Measurements from ENCODE around the gene PCBP1.
"Not testable (repeated sequence)": the region's sequence is repeated elsewhere in the genome, so short reads cannot be mapped to it uniquely, and the experiment has no call there.

PCBP1 gene

GRCh38 chr2:70098032-70098431 is 10.8 kb downstream of the PCBP1 start:
- Mint-ChIP-seq H3K36me3 (ENCODE audit: low read depth) (peaks cover 11% of the 10 kb centered on the region), H3K4me3 (no peak overlapping the region), H3K27me3 (ENCODE audit: low read depth) (no peaks in the 10 kb centered on the region), H3K4me1 (peaks cover 25% of the 10 kb centered on the region), H3K9me3 (no peaks in the 10 kb centered on the region), H3K27ac (peak overlapping the region; percentile 51 to 66 (median 63))
- TF ChIP-seq CTCF (IDR thresholded peaks at IDR 0.05; ENCODE audit: unreplicated experiment in 3 of 3) = no peak

- Mint-ChIP-seq H3K9me3 (no peaks in the 10 kb centered on the region), H3K36me3 (ENCODE audit: low read depth) (peaks cover 7% of the 10 kb centered on the region), H3K4me3 (no peak overlapping the region), H3K4me1 (peaks cover 31% of the 10 kb centered on the region), H3K27ac (no peak overlapping the region), H3K27me3 (ENCODE audit: low read depth) (no peaks in the 10 kb centered on the region)
- no peak for TF ChIP-seq CTCF (IDR thresholded peaks at IDR 0.05; ENCODE audit: unreplicated experiment in 3 of 3)
These were observed 12.0 kb downstream of the PCBP1 start for GRCh38 chr2:70099270-70099669.

- Mint-ChIP-seq H3K27ac (peak overlapping the region in 2 of 3 experiments; percentile 55 to 72), H3K4me1 (peaks cover 26% of the 10 kb centered on the region), H3K4me3 (no peak overlapping the region), H3K27me3 (ENCODE audit: low read depth) (no peaks in the 10 kb centered on the region), H3K9me3 (no peaks in the 10 kb centered on the region), H3K36me3 (ENCODE audit: low read depth) (no peaks in the 10 kb centered on the region)
- no peak for TF ChIP-seq CTCF (IDR thresholded peaks at IDR 0.05; ENCODE audit: unreplicated experiment in 3 of 3)
These were observed 13.9 kb downstream of the PCBP1 start for GRCh38 chr2:70101174-70101573.

GRCh38 chr2:70101686-70102085 is 14.4 kb downstream of the PCBP1 start:
- not testable (repeated sequence) for H3K9me3 Mint-ChIP-seq; H3K27me3 Mint-ChIP-seq (ENCODE audit: low read depth); H3K4me3 Mint-ChIP-seq; H3K27ac Mint-ChIP-seq; H3K36me3 Mint-ChIP-seq (ENCODE audit: low read depth)
- H3K4me1 Mint-ChIP-seq = peaks cover 26% of the 10 kb centered on the region

- H3K9me3 Mint-ChIP-seq; H3K36me3 Mint-ChIP-seq (ENCODE audit: low read depth); H3K27me3 Mint-ChIP-seq (ENCODE audit: low read depth): not testable (repeated sequence)
- peaks cover 33% of the 10 kb centered on the region for H3K4me1 Mint-ChIP-seq
- H3K27ac Mint-ChIP-seq = peak overlapping the region; percentile 76 to 100 (median 100)
- peak overlapping the region in 1 of 3 experiments; percentile 37 for H3K4me3 Mint-ChIP-seq
These were observed 15.1 kb downstream of the PCBP1 start for GRCh38 chr2:70102323-70102905.

- Mint-ChIP-seq H3K27me3 (ENCODE audit: low read depth) (no peaks in the 10 kb centered on the region), H3K4me1 (peaks cover 43% of the 10 kb centered on the region), H3K36me3 (ENCODE audit: low read depth) (no peaks in the 10 kb centered on the region)
These were observed 16.3 kb downstream of the PCBP1 start for GRCh38 chr2:70103531-70104061.

More at GRCh38 chr2:70103531-70104061, 16.3 kb downstream of the PCBP1 start:
- no peaks in the 10 kb centered on the region for H3K9me3 Mint-ChIP-seq
- peak overlapping the region; percentile 73 to 80 (median 78) for H3K4me3 Mint-ChIP-seq
- peak overlapping the region; percentile 99 to 100 (median 100) for H3K27ac Mint-ChIP-seq
- no peak for TF ChIP-seq CTCF (IDR thresholded peaks at IDR 0.05; ENCODE audit: unreplicated experiment in 3 of 3)

Data from nephron (organoid).